Measurements from ENCODE around the gene CDKAL1. TPM values are rescaled to one million over a fixed set of nuclear protein-coding genes. Genes with fewer than 3 reads are reported as not detected.
A peak's percentile ranks its signal among the peaks of the same experiment; 100 is the strongest.

CDKAL1 gene
- total RNA-seq, 1 experiment from 2014 or later: 11.8 TPM

- no peaks in the 10 kb centered on the region for H3K9me3 Mint-ChIP-seq (ENCODE audit: unreplicated experiment)
- TSS peak; percentile 71 for BruUV-seq (replicated peaks)
Measured at GRCh38 chr6:20533746-20534294, 437 bp upstream of the CDKAL1 start.

GRCh38 chr6:20538131-20538662 is 3.9 kb downstream of the CDKAL1 start:
- POLR2A ChIA-PET: interaction anchor here (0.6 to 1.2 kb wide), 3 partner anchors 209 to 1056 kb away, joined by 3 to 4 read pairs (median 3); partner anchors contain the start of gene SOX4

More at GRCh38 chr6:20533746-20534294, 437 bp upstream of the CDKAL1 start:
- Mint-ChIP-seq H3K27ac (ENCODE audit: low read depth, unreplicated experiment) (peak overlapping the region; percentile 92), H3K4me3 (ENCODE audit: unreplicated experiment) (peak overlapping the region; percentile 86), H3K36me3 (ENCODE audit: insufficient read depth, unreplicated experiment) (no peaks in the 10 kb centered on the region), H3K4me1 (ENCODE audit: insufficient read depth, unreplicated experiment) (peaks cover 19% of the 10 kb centered on the region), H3K27me3 (ENCODE audit: insufficient read depth, unreplicated experiment) (no peaks in the 10 kb centered on the region)
- DNase-seq (ENCODE audit: unreplicated experiment): no peak
- ChIA-PET CTCF (interaction anchor here (0.6 to 1.3 kb wide), 6 partner anchors 17 to 441 kb away, joined by 3 to 7 read pairs (median 3); no protein-coding TSS in a partner anchor), POLR2A (interaction anchor here (0.5 to 1.6 kb wide), 11 partner anchors 9 to 1055 kb away, joined by 3 to 13 read pairs (median 3); partner anchors contain the start of gene E2F3)
- intact Hi-C loops (cut with micrococcal nuclease): loop anchor here (5.0 kb wide), 1 partner anchor 322 kb away; the partner anchor contains the start of gene MBOAT1
- no peak for TF ChIP-seq CTCF (IDR thresholded peaks at IDR 0.05; ENCODE audit: unreplicated experiment)

GRCh38 chr6:20538907-20539306 is 4.7 kb downstream of the CDKAL1 start:
- Mint-ChIP-seq H3K27ac (ENCODE audit: low read depth, unreplicated experiment) (no peak overlapping the region), H3K27me3 (ENCODE audit: insufficient read depth, unreplicated experiment) (no peaks in the 10 kb centered on the region), H3K9me3 (ENCODE audit: unreplicated experiment) (no peaks in the 10 kb centered on the region), H3K36me3 (ENCODE audit: insufficient read depth, unreplicated experiment) (peaks cover 26% of the 10 kb centered on the region), H3K4me3 (ENCODE audit: unreplicated experiment) (no peak overlapping the region), H3K4me1 (ENCODE audit: insufficient read depth, unreplicated experiment) (peaks cover 42% of the 10 kb centered on the region)
- intact Hi-C loops (cut with micrococcal nuclease): no loop called here
- CTCF ChIA-PET: interaction anchor here (0.6 to 1.0 kb wide), 2 partner anchors 11 to 104 kb away, joined by 3 to 9 read pairs; no protein-coding TSS in a partner anchor
- DNase-seq (ENCODE audit: unreplicated experiment): no peak
- BruUV-seq (replicated peaks): no TSS peak
- POLR2A ChIA-PET: no interaction called here
- TF ChIP-seq CTCF (IDR thresholded peaks at IDR 0.05; ENCODE audit: unreplicated experiment): no peak

More at GRCh38 chr6:20538131-20538662, 3.9 kb downstream of the CDKAL1 start:
- DNase-seq (ENCODE audit: unreplicated experiment): no peak
- no peaks in the 10 kb centered on the region for H3K9me3 Mint-ChIP-seq (ENCODE audit: unreplicated experiment)
- peaks cover 26% of the 10 kb centered on the region for H3K36me3 Mint-ChIP-seq (ENCODE audit: insufficient read depth, unreplicated experiment)
- no peaks in the 10 kb centered on the region for H3K27me3 Mint-ChIP-seq (ENCODE audit: insufficient read depth, unreplicated experiment)
- no TSS peak for BruUV-seq (replicated peaks)
- no peak overlapping the region for H3K27ac Mint-ChIP-seq (ENCODE audit: low read depth, unreplicated experiment)
- intact Hi-C loops (cut with micrococcal nuclease): no loop called here
- CTCF ChIA-PET: interaction anchor here (0.6 to 1.0 kb wide), 5 partner anchors 10 to 445 kb away, joined by 3 to 9 read pairs (median 4); no protein-coding TSS in a partner anchor
- H3K4me3 Mint-ChIP-seq (ENCODE audit: unreplicated experiment): no peak overlapping the region
- peaks cover 38% of the 10 kb centered on the region for H3K4me1 Mint-ChIP-seq (ENCODE audit: insufficient read depth, unreplicated experiment)
- TF ChIP-seq CTCF (IDR thresholded peaks at IDR 0.05; ENCODE audit: unreplicated experiment): no peak

GRCh38 chr6:20539387-20539786 is 5.1 kb downstream of the CDKAL1 start:
- Mint-ChIP-seq H3K36me3 (ENCODE audit: insufficient read depth, unreplicated experiment) (peaks cover 26% of the 10 kb centered on the region), H3K27me3 (ENCODE audit: insufficient read depth, unreplicated experiment) (no peaks in the 10 kb centered on the region), H3K4me1 (ENCODE audit: insufficient read depth, unreplicated experiment) (peaks cover 42% of the 10 kb centered on the region), H3K9me3 (ENCODE audit: unreplicated experiment) (no peaks in the 10 kb centered on the region), H3K4me3 (ENCODE audit: unreplicated experiment) (no peak overlapping the region), H3K27ac (ENCODE audit: low read depth, unreplicated experiment) (peak overlapping the region; percentile 59)
- ChIA-PET CTCF (interaction anchor here (0.6 kb wide), 1 partner anchor 105 kb away, joined by 3 read pairs; no protein-coding TSS in a partner anchor), POLR2A (no interaction called here)
- intact Hi-C loops (cut with micrococcal nuclease): no loop called here
- no peak for TF ChIP-seq CTCF (IDR thresholded peaks at IDR 0.05; ENCODE audit: unreplicated experiment)
- no peak for DNase-seq (ENCODE audit: unreplicated experiment)
- BruUV-seq (replicated peaks): no TSS peak
